ENCODE data around the gene HECW1.

GRCh38 chr7:43249823-43250145, 137.3 kb downstream of the HECW1 start:
- no peak for TF ChIP-seq EZH2phosphoT487 (IDR thresholded peaks at IDR 0.05; ENCODE audit: insufficient read depth, low read depth)
- no peak for TF ChIP-seq EZH2 (IDR thresholded peaks at IDR 0.05; ENCODE audit: insufficient read depth, poor library complexity, severe bottlenecking)
